GM12865 (cell line): ENCODE data around the gene TGFBR3L.

Experiments used
- DNase-seq: peaks from one replicate; pipeline ENCODE4 v3.0.0; 2010; ENCODE audit warnings: low read depth
- H3K4me3 ChIP-seq: 2 replicates; pipeline ENCODE4 v1.5.1; 2011; ENCODE audit warnings: mild to moderate bottlenecking, low read depth, low read length, control low read depth
- CTCF ChIP-seq: IDR thresholded peaks from 2 replicates; pipeline ENCODE4 v1.5.1; 2011; ENCODE audit warnings: low read length, control low read depth, low read depth, inconsistent platforms; ENCODE audit not compliant: insufficient read depth; ENCODE audit errors: missing control alignments

Gene TGFBR3L

GRCh38 chr19:7909471-7910067 lies 5.1 kb upstream of the TGFBR3L start:
- no peak for DNase-seq
- TF ChIP-seq CTCF: no peak
- H3K4me3 ChIP-seq: no peak overlapping the region

GRCh38 chr19:7910321-7911161 lies 4.1 kb upstream of the TGFBR3L start:
- H3K4me3 ChIP-seq: no peak overlapping the region
- DNase-seq: no peak
- TF ChIP-seq CTCF: no peak

- no peak for DNase-seq
- TF ChIP-seq CTCF: no peak
- H3K4me3 ChIP-seq: no peak overlapping the region
These were observed 3.0 kb upstream of the TGFBR3L start for GRCh38 chr19:7911508-7912143.

DNA sequence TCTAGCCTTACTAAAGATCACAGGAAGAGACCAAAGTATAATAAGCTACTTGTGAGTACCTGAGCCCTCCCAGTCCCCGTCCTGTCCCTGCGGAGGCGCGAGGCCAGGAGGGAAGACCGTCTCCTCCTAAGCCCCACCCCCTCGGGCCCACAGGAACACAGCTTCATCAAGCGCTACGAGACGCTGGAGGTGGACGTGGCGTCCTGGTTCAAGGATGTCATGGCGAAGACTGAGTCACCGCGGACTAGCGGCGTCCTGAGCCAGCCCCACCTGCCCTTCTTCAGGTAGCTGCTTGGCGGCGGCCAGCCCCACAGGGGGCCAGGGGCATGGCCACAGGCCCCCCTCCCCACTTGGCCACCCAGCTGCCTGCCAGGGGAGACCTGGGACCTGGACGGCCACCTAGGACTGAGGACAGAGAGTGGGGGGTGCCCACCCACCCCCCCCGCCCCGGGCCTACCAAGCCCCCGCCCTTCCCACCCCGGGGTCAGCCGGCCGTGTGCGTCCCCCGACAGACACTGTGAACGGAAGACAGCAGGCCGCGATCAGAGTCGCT lies 2.4 kb upstream of the TGFBR3L start:
- no peak overlapping the region for H3K4me3 ChIP-seq
- DNase-seq: no peak
- no peak for TF ChIP-seq CTCF

GRCh38 chr19:7912697-7913564 lies 1.7 kb upstream of the TGFBR3L start:
- no peak overlapping the region for H3K4me3 ChIP-seq
- DNase-seq: no peak
- no peak for TF ChIP-seq CTCF

DNA sequence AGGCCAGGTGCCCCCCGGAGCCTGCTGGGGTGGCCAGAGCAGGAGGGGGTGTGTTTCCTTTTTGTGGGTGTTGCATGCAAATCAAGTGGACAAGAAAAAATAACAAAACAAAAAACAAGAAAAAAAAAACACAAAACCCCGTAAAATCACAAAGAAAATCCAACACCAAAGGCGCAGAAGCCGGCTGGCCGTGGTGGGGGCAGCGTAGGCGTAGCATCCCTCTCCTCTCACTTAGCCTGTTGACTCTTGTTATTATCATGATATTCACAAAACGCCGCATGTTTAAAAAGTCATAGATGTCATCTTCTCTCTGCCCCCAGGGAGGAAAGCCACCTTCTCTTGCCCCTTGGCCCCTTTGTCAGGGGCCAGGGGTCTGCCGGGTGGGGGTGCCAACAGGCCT lies 978 bp upstream of the TGFBR3L start:
- no peak for TF ChIP-seq CTCF
- no peak for DNase-seq
- no peak overlapping the region for H3K4me3 ChIP-seq
